AG10803 (cell line): ENCODE results near the gene MRPS27.
A peak's percentile ranks its signal among the peaks of the same experiment; 100 is the strongest.

Experiments
- DNase-seq: peaks from one replicate; pipeline ENCODE4 v3.0.0; 2010; ENCODE audit warnings: low read depth
- H3K4me3 ChIP-seq: 2 replicates; pipeline ENCODE4 v1.5.1; 2011; ENCODE audit warnings: mild to moderate bottlenecking, low read length, control low read depth
- CTCF ChIP-seq: conservative IDR thresholded peaks from 2 replicates; pipeline ENCODE4 v1.5.1; 2011; ENCODE audit warnings: mild to moderate bottlenecking, low read length, control low read depth, inconsistent platforms

The MRPS27 gene

GRCh38 chr5:72364171-72364570 is 44.1 kb upstream of the MRPS27 start:
- no peak for DNase-seq
- TF ChIP-seq CTCF, result no peak
- H3K4me3 ChIP-seq, result no peak overlapping the region

GRCh38 chr5:72363166-72363802 is 43.2 kb upstream of the MRPS27 start:
- DNase-seq, result peak; percentile 82
- TF ChIP-seq CTCF, result no peak

GRCh38 chr5:72359886-72360285 is 39.8 kb upstream of the MRPS27 start:
- no peak overlapping the region for H3K4me3 ChIP-seq
- TF ChIP-seq CTCF, result no peak
- no peak for DNase-seq

More at GRCh38 chr5:72363166-72363802, 43.2 kb upstream of the MRPS27 start:
- no peak overlapping the region for H3K4me3 ChIP-seq

- no peak for DNase-seq
- no peak overlapping the region for H3K4me3 ChIP-seq
- no peak for TF ChIP-seq CTCF
Observed at GRCh38 chr5:72358925-72359324, 38.9 kb upstream of the MRPS27 start.

- no peak for DNase-seq
- H3K4me3 ChIP-seq, result no peak overlapping the region
- TF ChIP-seq CTCF, result no peak
Observed at GRCh38 chr5:72356361-72356760, 36.3 kb upstream of the MRPS27 start.

- no peak overlapping the region for H3K4me3 ChIP-seq
- peak; percentile 58 for TF ChIP-seq CTCF
- peak; percentile 43 for DNase-seq
Observed at GRCh38 chr5:72355706-72356299, 35.8 kb upstream of the MRPS27 start.

GRCh38 chr5:72353046-72353445 is 33.0 kb upstream of the MRPS27 start:
- TF ChIP-seq CTCF, result no peak
- no peak overlapping the region for H3K4me3 ChIP-seq
- DNase-seq, result peak; percentile 43
